Uterus (tissue), 2 donors: ENCODE data around the gene CFAP97D2.

Experiments
- POLR2A ChIP-seq, 2 donors: fragments of 450-650 bp; IDR thresholded peaks; one replicate each; pipeline ENCODE4 v1.6.1; 2016; ENCODE audit warnings: antibody characterized with exemption in 2 of 2, mild to moderate bottlenecking in 1 of 2, moderate library complexity in 1 of 2
- TF ChIP-seq, protein P1 (sequence below), 4 experiments: fragments of 200-600 bp in 2 of 4; fragments of 450-650 bp in 2 of 4; sonication (generic) in 2 of 4; IDR thresholded peaks; one replicate each; pipeline ENCODE4 v1.5.1; 2016 to 2019; ENCODE audit warnings: antibody characterized with exemption in 4 of 4, mild to moderate bottlenecking in 2 of 4, moderate library complexity in 1 of 4

- TF ChIP-seq, protein P1, sequence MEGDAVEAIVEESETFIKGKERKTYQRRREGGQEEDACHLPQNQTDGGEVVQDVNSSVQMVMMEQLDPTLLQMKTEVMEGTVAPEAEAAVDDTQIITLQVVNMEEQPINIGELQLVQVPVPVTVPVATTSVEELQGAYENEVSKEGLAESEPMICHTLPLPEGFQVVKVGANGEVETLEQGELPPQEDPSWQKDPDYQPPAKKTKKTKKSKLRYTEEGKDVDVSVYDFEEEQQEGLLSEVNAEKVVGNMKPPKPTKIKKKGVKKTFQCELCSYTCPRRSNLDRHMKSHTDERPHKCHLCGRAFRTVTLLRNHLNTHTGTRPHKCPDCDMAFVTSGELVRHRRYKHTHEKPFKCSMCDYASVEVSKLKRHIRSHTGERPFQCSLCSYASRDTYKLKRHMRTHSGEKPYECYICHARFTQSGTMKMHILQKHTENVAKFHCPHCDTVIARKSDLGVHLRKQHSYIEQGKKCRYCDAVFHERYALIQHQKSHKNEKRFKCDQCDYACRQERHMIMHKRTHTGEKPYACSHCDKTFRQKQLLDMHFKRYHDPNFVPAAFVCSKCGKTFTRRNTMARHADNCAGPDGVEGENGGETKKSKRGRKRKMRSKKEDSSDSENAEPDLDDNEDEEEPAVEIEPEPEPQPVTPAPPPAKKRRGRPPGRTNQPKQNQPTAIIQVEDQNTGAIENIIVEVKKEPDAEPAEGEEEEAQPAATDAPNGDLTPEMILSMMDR (IDR thresholded peaks at IDR 0.05), result no peak
- TF ChIP-seq POLR2A (IDR thresholded peaks at IDR 0.05), result no peak
These were observed 21.1 kb upstream of the CFAP97D2 start for GRCh38 chr13:114157869-114158495.
